COLO829 (cell line): Measurements from ENCODE around the gene GALNTL6.
A peak's percentile ranks its signal among the peaks of the same experiment; 100 is the strongest.
"Not testable (repeated sequence)": the region's sequence is repeated elsewhere in the genome, so short reads cannot be mapped to it uniquely, and the experiment has no call there.

Experiments
- DNase-seq: peaks from one replicate; pipeline ENCODE4 v3.0.0; 2012; ENCODE audit warnings: low spot score

GALNTL6 gene

DNA sequence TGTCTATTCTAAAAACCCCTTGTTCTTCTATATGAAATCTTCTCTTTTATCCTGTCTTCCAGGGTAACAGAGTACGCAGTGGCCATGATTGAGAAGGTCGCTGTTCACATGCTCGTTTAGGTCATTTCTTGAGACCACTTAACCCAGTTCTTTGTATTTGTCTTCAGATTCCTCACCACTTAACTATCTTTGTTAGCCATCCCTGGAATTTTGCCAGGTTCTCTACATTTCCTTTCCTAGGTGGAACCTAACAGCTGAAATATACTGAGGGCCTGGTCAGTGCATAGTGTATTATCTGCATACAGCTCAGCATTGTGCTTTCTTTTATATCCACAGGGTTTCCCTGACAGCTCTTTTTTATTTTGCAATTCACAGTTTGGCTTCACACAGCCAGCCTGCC lies 1206.5 kb downstream of the GALNTL6 start:
- no peak for DNase-seq

DNA sequence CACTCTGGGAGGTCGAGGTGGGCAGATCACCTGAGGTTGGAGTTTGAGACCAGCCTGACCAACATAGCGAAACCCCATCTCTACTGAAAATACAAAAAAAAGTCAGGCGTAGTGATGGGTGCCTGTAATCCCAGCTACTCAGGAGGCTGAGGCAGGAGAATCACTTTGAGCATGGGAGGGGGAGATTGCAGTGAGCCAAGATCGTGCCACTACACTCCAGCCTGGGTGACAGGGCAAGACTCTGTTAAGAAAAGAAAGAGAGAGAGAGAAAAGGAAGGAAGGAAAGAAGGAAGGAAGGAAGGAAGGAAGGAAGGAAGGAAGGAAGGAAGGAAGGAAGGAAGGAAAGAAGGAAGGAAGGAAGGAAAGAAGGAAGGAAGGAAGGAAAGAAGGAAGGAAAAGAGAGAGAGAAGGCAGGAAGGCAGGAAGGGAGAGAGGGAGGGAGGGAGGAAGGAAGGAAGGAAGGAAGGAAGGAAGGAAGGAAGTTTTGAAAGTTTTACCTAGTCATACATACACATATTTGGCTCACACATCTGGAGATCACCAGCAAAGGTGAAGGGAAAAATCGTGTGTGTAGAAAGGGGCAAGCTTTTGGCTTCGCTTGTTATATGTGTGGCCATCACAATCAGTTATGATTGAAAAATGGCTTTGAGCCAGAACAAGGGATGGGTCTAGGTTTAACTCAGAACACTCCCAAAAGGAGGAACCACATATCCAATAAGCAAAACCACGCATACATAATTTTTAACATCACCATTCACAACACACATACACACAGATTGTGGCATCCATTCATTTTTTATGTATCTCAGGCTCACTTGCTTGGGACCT lies 1208.8 kb downstream of the GALNTL6 start:
- DNase-seq = not testable (repeated sequence)

DNA sequence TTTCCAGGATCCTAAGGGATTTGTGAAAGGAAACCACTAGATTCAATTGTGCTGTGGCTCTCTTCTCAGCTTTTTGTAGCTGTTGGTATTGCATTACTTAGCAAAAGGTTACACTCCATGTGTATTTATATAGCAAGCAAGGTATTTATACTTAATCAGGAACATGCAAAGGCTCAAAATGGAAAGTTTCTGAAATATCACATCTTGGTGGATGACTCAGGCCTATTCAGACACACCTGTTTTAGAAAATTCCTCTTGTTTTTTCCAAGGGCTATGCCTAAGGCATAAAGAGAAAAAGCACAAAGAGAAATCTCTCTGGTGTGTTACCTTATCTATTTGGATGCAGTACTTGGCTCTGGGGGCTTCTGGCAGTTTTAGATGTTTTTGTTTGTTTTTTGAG lies 1211.0 kb downstream of the GALNTL6 start:
- DNase-seq = no peak

DNA sequence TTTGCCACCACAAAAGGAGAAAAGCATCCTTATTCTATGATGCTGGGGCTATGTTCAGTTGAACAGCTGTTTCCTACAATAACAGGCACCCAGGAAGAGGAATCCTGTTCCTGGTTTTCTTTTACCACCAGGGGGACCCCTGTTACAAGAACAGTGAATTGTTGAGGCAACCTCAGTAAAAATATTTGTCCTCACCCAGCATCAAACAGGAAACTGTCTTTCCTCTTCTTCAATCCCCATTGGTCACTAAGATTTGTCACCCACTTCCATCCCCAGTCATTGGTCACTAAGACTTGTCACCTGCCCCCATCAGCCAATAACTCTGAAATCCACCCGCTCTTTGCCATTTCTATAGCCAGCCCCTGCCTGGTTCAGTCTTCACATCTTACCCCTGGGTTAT lies 1211.9 kb downstream of the GALNTL6 start:
- DNase-seq = peak; percentile 79

DNA sequence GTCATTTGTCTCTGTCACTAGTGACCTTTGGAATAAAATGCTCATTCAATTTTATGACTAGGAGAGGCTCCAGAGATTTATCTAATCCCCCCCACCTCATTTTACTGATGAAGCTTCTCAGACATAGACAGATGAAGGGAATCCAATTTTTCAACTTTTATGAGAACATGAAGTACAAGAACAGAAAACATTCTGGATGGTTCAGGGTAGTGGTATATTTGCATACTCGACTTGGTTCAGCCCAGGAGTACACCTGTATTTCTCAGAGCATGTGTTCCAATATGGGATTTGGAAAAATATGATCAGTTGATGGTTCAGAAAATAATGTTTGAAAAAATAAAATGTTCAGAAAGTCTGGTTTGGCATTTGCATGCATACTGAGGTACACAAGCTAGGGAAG lies 1224.0 kb downstream of the GALNTL6 start:
- DNase-seq = no peak

DNA sequence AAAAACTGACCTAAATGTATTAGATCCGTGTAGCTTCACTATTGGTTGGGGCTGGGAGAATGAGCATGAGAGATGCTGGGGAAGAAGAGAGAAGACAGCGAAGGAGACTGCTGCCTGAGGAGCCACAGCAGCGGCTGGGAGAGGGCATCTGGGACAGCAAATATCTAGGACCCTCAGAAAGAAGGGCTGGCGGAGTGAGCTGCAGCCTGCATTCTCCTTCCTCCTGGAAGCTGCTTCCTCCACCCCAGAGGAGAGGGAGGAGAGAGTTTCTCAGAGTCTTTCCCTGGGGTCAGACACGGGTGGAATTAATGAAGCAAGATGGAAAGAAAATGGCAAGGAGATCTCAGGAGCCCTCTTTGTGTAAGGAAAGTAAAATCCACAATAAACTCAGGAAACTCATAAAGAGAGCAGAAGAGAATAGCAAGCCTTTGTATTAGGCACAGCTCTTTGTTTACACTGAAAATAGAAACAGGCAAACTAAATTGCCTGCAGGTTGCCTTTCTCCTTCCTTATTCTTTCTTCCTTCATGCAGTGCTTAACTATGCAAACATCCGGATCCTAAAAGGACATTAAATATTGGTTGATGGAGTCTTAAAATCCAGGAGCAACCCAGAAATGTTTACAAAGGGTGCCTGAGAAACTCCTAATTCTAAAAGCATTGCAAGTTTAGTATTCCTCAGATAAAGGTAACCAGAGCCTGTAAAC lies 1225.1 kb downstream of the GALNTL6 start:
- no peak for DNase-seq

DNA sequence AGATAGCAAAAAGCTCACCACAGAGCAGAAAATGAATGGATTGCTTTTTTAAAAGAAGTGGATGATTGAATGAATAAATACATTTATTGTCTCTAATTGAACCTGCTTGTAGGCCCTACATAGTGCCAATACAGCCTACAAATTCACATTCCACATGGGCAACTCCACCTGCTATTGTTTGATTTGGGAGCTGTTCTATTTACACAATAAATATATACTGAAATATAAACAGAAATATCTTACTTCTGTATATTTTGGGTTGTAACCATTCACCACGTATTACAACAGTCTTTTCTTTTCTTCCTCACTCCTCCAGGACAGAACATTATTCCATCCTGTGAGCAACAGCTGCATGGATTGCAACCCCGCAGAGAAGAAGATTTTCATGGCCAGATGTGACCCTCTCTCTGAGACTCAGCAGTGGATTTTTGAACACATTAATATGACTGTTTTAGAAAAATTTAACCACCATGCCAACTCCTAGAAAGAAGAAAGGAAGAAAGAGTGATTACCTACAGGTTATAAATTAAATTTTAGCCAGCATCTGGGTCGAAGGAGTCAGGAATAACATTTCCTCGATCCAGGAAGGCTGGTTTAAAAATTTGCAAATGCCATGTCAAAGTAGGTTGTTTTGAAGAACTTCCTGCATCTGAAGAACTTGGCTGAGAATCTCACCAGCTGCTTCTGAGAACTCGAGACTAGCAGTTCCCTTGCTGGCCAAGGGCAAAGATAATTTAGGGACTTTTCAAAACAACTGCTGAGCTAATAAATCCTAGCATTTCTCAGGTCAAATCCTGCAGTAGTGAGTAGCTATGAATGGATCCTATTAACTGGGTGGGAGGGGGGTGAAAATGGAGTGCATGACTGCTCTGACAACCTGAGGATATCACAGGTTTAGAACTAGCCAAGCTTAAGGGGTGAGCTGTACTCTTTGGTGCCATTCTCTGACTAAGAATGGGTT lies 1226.7 kb downstream of the GALNTL6 start:
- DNase-seq = no peak

DNA sequence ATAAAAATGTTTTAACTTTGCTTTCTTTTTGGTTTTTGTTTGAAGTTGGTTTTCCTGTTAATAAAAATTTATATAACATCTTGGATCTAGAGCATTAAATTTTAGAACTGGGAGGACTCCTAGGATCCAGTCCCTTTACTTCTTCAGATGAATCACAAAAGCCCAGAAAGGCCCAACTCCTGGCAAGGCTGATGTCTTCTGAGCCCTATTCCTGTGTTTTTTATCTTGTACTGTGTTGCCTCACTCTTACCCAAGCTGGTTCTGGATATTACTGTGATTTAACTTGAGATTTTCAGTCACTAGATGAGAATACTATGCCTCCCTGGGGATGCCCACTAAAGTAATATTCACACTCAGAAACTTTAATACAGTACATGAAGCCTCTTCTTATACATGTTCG lies 1228.3 kb downstream of the GALNTL6 start:
- no peak for DNase-seq

DNA sequence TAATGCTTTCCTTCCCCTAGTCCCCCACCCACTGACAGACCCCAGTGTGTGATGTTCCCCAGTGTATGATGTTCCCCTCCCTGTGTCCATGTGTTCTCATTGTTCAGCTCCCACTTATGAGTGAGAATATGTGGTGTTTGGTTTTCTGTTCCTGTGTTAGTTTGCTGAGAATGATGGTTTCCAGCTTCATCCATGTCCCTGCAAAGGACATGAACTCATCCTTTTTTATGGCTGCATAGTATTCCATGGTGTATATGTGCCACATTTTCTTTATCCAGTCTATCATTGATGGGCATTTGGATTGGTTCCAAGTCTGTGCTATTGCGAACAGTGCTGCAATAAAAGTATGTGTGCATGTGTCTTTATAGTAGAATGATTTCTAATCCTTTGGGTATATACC lies 1228.9 kb downstream of the GALNTL6 start:
- DNase-seq = not testable (repeated sequence)

DNA sequence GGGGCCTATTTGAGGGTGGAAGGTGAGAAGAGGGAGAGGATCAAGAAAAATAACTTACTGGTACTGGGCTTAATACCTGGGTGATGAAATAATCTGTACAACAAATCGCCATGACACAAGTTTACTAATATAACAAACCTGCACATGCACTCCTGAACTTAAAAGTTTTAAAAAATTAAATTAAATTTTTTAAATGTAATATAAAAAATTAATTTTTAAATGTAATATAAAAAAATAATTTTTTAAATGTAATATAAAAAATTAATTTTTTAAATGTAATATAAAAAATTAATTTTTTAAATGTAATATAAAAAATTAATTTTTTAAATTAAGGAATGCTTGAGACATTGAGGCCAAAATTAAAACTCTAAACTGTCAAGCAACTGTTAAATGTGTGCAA lies 1231.1 kb downstream of the GALNTL6 start:
- DNase-seq = no peak

DNA sequence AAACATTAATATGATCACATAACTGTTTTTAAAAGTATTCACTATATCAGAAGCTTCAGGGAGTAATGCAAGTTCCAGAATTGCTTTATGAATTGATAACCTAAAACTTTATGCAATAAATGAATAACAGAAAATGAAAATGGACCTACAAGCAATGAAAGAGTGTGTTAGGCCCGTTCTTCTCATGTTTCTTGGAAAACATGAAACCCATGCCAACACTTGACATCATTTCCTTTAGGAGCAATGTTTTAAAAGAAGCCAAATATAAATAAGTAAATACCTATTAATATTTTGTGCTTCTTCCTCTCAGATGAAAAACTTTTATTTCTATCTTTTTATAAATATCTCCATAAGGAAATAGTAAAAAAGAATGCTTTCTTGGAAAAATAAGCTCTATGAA lies 1232.4 kb downstream of the GALNTL6 start:
- DNase-seq = no peak

DNA sequence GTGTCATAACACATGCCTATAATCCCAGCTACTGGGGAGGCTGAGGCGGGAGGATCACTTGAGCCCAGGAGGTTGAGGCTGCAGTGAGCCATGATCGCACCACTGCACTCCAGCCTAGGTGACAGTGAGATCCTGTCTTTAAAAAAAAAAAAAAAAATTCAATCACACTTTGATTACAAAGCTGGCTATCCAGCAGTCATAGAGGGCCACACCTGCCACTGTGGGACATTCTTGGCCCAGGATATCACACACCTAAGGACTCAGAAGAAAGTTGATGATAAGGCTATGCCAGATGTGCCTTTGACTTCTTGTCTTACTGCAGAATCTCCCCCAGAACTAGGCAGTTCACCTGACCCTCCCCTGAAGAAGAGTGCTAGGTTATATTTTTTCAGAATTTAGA lies 1232.9 kb downstream of the GALNTL6 start:
- no peak for DNase-seq

DNA sequence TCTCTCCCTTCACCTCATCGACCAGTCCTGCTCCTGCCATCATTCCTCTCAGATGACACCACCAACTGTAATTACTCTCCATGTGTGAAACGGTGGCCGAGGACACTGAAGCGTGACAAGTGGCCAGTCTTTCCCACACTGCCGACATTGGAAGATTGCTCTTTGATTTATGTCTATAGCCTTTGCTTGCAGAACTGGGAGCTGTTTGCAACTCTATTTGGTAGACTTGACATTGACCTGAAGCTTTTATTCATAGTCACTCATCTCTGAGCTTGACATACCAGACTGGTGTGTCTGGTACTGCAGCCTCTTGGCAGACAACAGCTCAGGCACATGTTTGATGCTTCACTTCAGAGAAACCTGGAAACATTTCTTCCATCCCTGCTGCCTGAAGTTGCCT lies 1233.6 kb downstream of the GALNTL6 start:
- DNase-seq = no peak

DNA sequence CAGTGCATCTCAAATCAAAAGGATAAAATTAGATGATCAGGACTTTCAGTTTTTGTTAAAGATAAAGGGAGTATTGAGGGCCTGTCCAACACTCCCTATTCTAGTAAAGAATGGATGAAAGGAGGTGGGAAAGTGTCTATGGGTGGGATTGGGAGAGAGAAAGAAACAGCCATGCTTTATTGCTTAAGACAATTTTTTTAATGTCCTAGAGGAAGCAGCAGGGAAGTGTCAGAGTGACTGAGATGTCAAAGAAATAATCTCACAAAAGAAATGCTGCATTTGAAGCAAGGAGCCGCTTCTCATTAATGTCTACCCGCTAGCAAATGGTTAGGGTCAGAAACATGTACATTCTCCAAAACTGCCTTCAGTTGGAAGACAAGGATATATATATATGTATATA lies 1238.0 kb downstream of the GALNTL6 start:
- no peak for DNase-seq

DNA sequence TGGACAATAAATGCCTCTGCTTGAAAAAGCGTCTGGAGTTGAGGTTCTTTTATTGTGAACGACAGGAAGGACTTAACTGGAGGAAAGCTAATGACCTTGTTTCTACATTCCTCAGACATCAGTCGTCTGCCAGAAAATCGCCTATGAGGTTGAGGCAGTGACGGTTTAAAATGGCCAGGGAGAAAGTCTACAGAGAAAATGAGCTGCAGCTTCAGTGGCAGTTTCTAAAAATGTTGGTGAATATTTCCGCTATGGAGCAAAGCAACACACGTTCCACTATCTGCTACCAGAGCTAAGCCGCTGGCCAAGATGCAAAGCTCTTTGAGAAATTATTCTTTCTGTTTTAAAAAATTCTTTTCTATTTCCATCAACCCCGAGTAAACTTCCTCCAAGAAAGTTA lies 1238.5 kb downstream of the GALNTL6 start:
- no peak for DNase-seq

DNA sequence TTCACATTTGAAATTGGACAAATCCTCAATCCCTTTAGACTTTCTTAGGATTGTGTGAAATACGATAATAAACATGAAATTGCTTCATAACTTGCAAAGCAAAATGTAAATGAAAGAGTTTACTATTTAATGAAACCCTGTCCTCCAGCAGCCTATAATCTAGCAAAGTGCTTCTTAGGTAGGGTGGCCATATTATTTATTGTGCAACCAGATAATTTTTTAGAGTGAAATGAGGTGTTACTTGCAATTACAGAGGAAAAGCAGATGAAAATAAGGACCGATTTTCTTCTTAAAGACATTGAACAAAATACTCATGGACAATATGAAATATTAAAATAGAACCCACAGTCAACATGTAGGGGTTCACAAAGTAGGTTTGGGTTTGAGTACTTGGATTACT lies 1239.2 kb downstream of the GALNTL6 start:
- no peak for DNase-seq

DNA sequence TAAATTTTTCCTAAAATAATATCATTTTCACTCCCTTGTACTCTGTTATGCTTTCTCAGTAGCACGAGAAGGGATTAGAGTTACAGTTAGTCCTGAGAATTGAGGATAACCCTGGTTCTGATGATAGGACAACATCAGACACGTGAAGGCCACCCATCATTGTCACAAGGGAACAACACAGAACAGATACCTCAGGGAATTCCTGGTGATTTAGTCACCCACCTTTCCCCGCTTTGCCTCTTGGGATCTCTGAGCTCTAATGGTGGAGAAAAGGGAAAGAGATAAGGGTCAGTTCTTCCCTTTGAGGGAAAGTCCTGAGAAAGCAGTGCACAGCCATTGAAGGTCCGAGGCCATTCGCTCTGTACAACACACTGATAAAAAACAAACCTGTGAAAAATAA lies 1243.1 kb downstream of the GALNTL6 start:
- no peak for DNase-seq

DNA sequence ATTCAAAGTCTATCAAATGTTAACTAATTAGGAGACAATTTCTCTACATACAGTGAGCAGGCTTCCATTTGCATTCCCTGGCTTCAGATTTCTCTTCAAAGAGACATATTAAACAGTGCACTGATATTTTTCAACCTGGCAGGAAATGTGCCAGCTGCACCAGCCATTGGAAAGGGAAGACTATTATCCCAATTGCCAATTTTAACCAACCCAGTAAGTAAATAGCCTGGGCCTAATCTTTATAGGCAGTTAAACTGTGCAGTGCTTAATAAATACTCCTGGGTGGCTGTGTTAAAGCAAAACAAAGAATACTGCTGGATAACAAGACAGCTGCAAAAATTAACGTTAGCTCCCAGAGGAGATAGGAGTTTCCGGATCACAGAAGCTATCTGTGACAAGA lies 1243.5 kb downstream of the GALNTL6 start:
- DNase-seq = no peak

DNA sequence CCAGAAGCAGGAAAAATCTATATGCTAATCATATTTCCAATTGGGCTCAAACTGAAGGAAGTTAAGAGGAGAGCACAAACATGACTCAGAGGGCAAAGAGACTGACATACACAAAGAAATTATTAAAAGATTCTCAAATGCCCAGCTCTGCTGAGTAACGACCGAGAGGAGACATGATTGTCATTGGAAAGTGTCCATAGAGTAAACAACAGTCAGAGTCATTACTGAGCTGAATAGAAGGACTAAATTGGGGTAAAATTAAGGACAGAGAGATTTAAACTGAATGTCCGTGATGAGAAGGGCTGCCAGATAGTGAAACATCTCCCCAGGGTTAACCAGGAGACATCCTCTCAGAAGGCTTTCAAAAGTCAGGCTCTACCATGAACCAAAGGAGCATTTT lies 1244.2 kb downstream of the GALNTL6 start:
- DNase-seq = peak; percentile 71

DNA sequence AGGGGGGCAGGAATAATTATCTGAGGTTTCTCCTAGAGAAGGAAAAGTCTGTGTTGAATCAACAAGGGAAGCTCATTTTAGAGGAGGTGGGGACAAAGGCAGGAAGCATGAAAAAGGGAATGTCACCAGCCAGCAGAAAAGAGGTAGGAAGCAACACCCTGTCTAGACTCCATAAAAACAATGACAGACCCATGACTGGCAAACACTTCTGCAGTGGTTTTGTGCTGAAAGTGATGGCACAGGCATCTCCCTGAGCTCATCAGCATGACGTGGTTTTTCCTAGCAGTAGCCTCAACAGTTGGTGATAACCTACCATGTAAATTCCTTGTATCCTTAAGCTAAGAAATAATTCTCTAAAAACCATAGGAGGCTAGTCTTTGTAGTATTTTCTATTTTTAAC lies 1244.7 kb downstream of the GALNTL6 start:
- DNase-seq = peak; percentile 61

DNA sequence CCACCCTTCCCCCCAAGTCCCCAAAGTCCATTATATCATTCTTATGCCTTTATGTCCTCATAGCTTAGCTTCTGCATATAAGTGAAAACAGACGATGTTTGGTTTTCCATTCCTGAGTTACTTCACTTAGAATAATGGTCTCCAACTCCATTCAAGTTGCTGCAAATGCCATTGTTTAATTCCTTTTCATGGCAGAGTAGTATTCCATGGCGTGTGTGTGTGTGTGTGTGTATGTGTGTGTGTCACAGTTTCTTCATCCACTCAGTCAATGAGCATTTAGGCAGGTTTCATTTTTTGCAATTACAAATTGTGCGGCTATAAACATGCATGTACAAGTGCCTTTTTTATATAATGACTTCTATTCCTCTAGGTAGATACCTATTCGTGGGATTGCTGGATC lies 1248.0 kb downstream of the GALNTL6 start:
- DNase-seq = no peak

DNA sequence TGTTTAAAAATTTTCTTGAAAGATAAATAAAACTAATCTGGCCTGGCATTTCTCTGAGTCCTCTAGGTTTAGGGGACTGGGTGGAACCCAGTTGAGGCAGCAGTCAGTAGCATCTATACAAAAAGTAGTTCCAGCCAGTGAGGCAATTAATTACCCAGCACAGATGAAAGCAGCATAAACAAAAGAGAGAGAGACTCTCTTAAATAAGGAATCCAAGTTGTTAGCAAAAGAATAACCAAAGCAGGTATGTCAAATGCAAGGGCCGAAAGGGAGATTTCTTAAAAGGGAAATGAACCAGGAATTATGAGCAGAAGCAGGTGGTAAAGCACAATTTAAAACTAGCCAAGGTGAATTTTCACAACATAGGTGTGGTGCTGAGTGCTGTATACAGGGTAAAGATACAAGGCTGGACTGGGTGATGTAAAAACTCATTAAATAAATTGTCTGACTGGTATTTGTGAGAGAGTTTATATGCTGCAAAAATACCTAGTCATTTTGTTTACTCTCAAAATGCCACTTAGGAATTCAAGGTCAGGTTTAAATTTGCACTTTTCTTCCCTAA lies 1260.8 kb downstream of the GALNTL6 start:
- DNase-seq = no peak
